ENCODE data around the gene TAGLN2. TPM values are rescaled to one million over a fixed set of nuclear protein-coding genes. Genes with fewer than 3 reads are reported as not detected.

The TAGLN2 gene
- total and polyA plus RNA-seq, 9 of the 15 experiments (the other 6 are each of a cell fraction or from before 2014, with no cell fraction given): 192 to 683 (median 455) TPM

GRCh38 chr1:159924025-159924790 lies 1.1 kb downstream of the TAGLN2 start (continued):
- TF ChIP-seq, protein P1, sequence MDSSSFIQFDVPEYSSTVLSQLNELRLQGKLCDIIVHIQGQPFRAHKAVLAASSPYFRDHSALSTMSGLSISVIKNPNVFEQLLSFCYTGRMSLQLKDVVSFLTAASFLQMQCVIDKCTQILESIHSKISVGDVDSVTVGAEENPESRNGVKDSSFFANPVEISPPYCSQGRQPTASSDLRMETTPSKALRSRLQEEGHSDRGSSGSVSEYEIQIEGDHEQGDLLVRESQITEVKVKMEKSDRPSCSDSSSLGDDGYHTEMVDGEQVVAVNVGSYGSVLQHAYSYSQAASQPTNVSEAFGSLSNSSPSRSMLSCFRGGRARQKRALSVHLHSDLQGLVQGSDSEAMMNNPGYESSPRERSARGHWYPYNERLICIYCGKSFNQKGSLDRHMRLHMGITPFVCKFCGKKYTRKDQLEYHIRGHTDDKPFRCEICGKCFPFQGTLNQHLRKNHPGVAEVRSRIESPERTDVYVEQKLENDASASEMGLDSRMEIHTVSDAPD (CRISPR knock-in tag; IDR thresholded peaks at IDR 0.05): no peak
- TF ChIP-seq, protein P2, sequence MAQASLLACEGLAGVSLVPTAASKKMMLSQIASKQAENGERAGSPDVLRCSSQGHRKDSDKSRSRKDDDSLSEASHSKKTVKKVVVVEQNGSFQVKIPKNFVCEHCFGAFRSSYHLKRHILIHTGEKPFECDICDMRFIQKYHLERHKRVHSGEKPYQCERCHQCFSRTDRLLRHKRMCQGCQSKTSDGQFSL (CRISPR knock-in tag; IDR thresholded peaks at IDR 0.05): peak; percentile 65; the same call in 1 of the 2 replicates
- TF ChIP-seq, protein P2 (tag; IDR thresholded peaks at IDR 0.05): no peak; a peak in 1 of 4 replicates
- peak; percentile 24; the same call in 1 of the 2 replicates for TF ChIP-seq POLR2H (tag; IDR thresholded peaks at IDR 0.05; ENCODE audit: low read depth)
- no peak for TF ChIP-seq BRD9 (IDR thresholded peaks at IDR 0.05; ENCODE audit: low read depth, partially characterized antibody)
- no peak for TF ChIP-seq ZNF253 (CRISPR knock-in tag; conservative IDR thresholded peaks at IDR 0.05)
- TF ChIP-seq GTF2F1 (IDR thresholded peaks at IDR 0.05; ENCODE audit: low read depth, low read length): no peak
- TF ChIP-seq ZNF232 (CRISPR knock-in tag; IDR thresholded peaks at IDR 0.05): no peak
- TF ChIP-seq TEAD4 (IDR thresholded peaks at IDR 0.05; ENCODE audit: low read length): no peak
- TF ChIP-seq TEAD4 (CRISPR knock-in tag; IDR thresholded peaks at IDR 0.05; ENCODE audit: borderline replicate concordance): no peak
- peak; percentile 68; the same call in 1 of the 2 replicates for TF ChIP-seq SP1 (CRISPR knock-in tag; IDR thresholded peaks at IDR 0.05)
- 0 out of 2 replicates have a peak, but pooled peaks have one; percentile 22 for TF ChIP-seq THRAP3 (IDR thresholded peaks at IDR 0.05; ENCODE audit: borderline replicate concordance)
- TF ChIP-seq, protein P3, sequence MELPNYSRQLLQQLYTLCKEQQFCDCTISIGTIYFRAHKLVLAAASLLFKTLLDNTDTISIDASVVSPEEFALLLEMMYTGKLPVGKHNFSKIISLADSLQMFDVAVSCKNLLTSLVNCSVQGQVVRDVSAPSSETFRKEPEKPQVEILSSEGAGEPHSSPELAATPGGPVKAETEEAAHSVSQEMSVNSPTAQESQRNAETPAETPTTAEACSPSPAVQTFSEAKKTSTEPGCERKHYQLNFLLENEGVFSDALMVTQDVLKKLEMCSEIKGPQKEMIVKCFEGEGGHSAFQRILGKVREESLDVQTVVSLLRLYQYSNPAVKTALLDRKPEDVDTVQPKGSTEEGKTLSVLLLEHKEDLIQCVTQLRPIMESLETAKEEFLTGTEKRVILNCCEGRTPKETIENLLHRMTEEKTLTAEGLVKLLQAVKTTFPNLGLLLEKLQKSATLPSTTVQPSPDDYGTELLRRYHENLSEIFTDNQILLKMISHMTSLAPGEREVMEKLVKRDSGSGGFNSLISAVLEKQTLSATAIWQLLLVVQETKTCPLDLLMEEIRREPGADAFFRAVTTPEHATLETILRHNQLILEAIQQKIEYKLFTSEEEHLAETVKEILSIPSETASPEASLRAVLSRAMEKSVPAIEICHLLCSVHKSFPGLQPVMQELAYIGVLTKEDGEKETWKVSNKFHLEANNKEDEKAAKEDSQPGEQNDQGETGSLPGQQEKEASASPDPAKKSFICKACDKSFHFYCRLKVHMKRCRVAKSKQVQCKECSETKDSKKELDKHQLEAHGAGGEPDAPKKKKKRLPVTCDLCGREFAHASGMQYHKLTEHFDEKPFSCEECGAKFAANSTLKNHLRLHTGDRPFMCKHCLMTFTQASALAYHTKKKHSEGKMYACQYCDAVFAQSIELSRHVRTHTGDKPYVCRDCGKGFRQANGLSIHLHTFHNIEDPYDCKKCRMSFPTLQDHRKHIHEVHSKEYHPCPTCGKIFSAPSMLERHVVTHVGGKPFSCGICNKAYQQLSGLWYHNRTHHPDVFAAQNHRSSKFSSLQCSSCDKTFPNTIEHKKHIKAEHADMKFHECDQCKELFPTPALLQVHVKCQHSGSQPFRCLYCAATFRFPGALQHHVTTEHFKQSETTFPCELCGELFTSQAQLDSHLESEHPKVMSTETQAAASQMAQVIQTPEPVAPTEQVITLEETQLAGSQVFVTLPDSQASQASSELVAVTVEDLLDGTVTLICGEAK (IDR thresholded peaks at IDR 0.05): no peak
- TF ChIP-seq, protein P3 (CRISPR knock-in tag; IDR thresholded peaks at IDR 0.05): no peak
- no peak for TF ChIP-seq ZNF589 (CRISPR knock-in tag; IDR thresholded peaks at IDR 0.05; ENCODE audit: low read depth)
